ENCODE results near the gene DRD1.

GRCh38 chr5:175415303-175415702, 28.7 kb downstream of the DRD1 start:
- TF ChIP-seq POLR2A (IDR thresholded peaks at IDR 0.05; ENCODE audit: low read length), result no peak
- no peak for TF ChIP-seq GATA1 (IDR thresholded peaks at IDR 0.05; ENCODE audit: low read depth, low read length)

Measured in erythroblast (primary cell).